GM13977 (cell line): ENCODE data around the gene USP7.
"Not testable (repeated sequence)": the region's sequence is repeated elsewhere in the genome, so short reads cannot be mapped to it uniquely, and the experiment has no call there.

ENCODE experiments used
- DNase-seq: peaks from one replicate; pipeline ENCODE4 v3.0.0; 2012; ENCODE audit warnings: low spot score
- CTCF ChIP-seq: IDR thresholded peaks from 2 replicates; pipeline ENCODE4 v1.5.1; 2012; ENCODE audit warnings: mild to moderate bottlenecking, control low read depth; ENCODE audit not compliant: insufficient read depth; ENCODE audit errors: extremely low read depth, missing control alignments
- in situ Hi-C: fragments of 300-500 bp; cut with MboI; formaldehyde crosslinking; loops from one replicate; pipeline ENCODE4 v1.12.0; 2022; ENCODE audit warnings: low sequenced_read_pairs, low pct_unique_long_range_greater_than_20kb, mixed read lengths, inconsistent platforms; ENCODE audit not compliant: unreplicated experiment

Gene USP7

GRCh38 chr16:8975039-8975438 is 11.3 kb upstream of the USP7 start:
- no peak for DNase-seq
- in situ Hi-C loops, result no loop called here

GRCh38 chr16:8972843-8973586 is 9.3 kb upstream of the USP7 start:
- DNase-seq, result no peak
- TF ChIP-seq CTCF, result no peak

More at GRCh38 chr16:8975039-8975438, 11.3 kb upstream of the USP7 start:
- no peak for TF ChIP-seq CTCF

GRCh38 chr16:8971416-8971815 is 7.7 kb upstream of the USP7 start:
- in situ Hi-C loops, result no loop called here
- TF ChIP-seq CTCF, result no peak

More at GRCh38 chr16:8972843-8973586, 9.3 kb upstream of the USP7 start:
- in situ Hi-C loops, result no loop called here

GRCh38 chr16:8969202-8969897 is 5.6 kb upstream of the USP7 start:
- DNase-seq, result peak; percentile 3
- in situ Hi-C loops, result not testable (repeated sequence)

More at GRCh38 chr16:8971416-8971815, 7.7 kb upstream of the USP7 start:
- DNase-seq, result no peak

GRCh38 chr16:8968054-8968453 is 4.3 kb upstream of the USP7 start:
- in situ Hi-C loops, DNase-seq: not testable (repeated sequence)

GRCh38 chr16:8967132-8967821 is 3.6 kb upstream of the USP7 start:
- TF ChIP-seq CTCF, result no peak
- in situ Hi-C loops, result no loop called here
- no peak for DNase-seq

- in situ Hi-C loops, result no loop called here
- no peak for DNase-seq
- TF ChIP-seq CTCF, result no peak
These were observed 3.1 kb upstream of the USP7 start for GRCh38 chr16:8966817-8967131.
